Heart left ventricle (tissue), 13 donors: ENCODE data around the gene LECT2.

ENCODE experiments used
- POLR2A ChIP-seq, 2 donors: fragments of 450-650 bp; IDR thresholded peaks; one replicate each; pipeline ENCODE4 v1.6.1; 2017; ENCODE audit warnings: antibody characterized with exemption in 2 of 2, mild to moderate bottlenecking in 2 of 2, moderate library complexity in 2 of 2
- TF ChIP-seq, protein P1 (sequence below), 12 donors: fragments of 200-600 bp; sonication (generic) in 4 of 12; IDR thresholded peaks; one replicate each; pipeline versions ENCODE4 v1.5.0 to v1.8.0; 2018 to 2022; ENCODE audit warnings: antibody characterized with exemption in 12 of 12, mild to moderate bottlenecking in 5 of 12
- donor health status: ischemic (EF 13 %, LVEDD 7.1; RV severe dilation, severe dysfunction).
- donor health status: DM: no; HTN: yes; CAD: no.
- donor health status: DM: no; HTN: no; CAD: no.
- donor health status: ischemic (EF 25% LVEDD 6.9; RV normal size, moderate dysfunction).
- donor health status: ischemic (EF 25% LVEDD 5.7; RV mildly dilated, moderate dysfunction).
- donor health status: ischemic (EF 35%, LVEDD 5.7; RV mildly dilated, moderate dysfunction).
- donor health status: nonischemic (EF 11% LVEDD 7.7; RV severe dilation, severe dysfunction).
- donor health status: DM: yes; HTN: yes; CAD: no.
- donor health status: PGD.
- donor health status: ischemic (EF 29% LVEDD 5.4; RV normal size, mild dysfunction).
- donor health status: nonischemic (EF 23%, LVEDD 6.1; RV moderate dilation, normal function).

DNA sequence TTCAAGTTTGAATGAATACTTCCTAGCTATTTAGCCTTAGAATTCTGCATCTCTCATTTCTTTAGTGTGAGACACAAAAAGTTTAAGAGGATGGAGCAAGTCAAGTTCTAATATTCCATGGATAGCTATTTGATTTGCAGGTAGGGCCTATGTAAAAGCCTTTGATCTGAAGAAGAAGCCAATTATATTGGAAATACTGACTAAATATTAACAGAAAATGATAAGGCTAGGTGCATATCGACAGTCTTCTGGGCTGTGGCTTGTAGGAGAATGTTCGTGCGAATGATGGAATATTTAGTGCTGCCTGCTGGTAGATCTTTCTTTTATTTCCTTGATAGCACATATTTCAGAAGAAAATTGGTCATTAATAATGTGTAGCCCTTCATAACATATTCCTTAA, at the start of gene LECT2:
- TF ChIP-seq POLR2A (IDR thresholded peaks at IDR 0.05): no peak
- TF ChIP-seq, protein P1, sequence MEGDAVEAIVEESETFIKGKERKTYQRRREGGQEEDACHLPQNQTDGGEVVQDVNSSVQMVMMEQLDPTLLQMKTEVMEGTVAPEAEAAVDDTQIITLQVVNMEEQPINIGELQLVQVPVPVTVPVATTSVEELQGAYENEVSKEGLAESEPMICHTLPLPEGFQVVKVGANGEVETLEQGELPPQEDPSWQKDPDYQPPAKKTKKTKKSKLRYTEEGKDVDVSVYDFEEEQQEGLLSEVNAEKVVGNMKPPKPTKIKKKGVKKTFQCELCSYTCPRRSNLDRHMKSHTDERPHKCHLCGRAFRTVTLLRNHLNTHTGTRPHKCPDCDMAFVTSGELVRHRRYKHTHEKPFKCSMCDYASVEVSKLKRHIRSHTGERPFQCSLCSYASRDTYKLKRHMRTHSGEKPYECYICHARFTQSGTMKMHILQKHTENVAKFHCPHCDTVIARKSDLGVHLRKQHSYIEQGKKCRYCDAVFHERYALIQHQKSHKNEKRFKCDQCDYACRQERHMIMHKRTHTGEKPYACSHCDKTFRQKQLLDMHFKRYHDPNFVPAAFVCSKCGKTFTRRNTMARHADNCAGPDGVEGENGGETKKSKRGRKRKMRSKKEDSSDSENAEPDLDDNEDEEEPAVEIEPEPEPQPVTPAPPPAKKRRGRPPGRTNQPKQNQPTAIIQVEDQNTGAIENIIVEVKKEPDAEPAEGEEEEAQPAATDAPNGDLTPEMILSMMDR (IDR thresholded peaks at IDR 0.05): no peak
